Measurements from ENCODE around the gene CORO7.

DNA sequence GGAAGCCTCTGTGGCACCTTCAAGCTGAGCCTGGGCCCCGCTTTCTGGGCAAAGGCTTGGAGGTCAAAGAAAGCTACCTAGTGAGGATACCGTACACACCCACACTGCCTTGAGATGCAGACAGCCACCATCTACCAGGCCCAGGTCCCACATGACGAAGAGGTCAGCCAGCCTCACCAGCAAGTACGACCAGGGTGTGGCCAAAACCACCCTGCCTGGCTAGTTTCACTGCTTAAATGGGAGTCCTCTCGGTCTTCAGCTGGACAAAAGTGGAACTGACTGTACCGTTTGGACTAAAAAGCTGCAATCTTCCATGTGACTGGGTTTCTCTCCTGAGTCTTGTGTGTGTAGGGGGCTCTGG is 23.2 kb downstream of the CORO7 start:
- TF ChIP-seq TAF1 (IDR thresholded peaks at IDR 0.05; ENCODE audit: borderline replicate concordance, insufficient read depth, low read length) (no peak), POLR2AphosphoS5 (IDR thresholded peaks at IDR 0.05; ENCODE audit: low read depth, low read length) (no peak), REST (IDR thresholded peaks at IDR 0.05; ENCODE audit: insufficient read depth in 1 of 2, low read depth in 2 of 2, low read length in 2 of 2) (no peak), SIN3A (IDR thresholded peaks at IDR 0.05; ENCODE audit: borderline replicate concordance, insufficient read depth, low read length) (no peak)

Data from PFSK-1 (cell line).